Kidney epithelial cell (primary cell): ENCODE measurements around the gene ITGA4. TPM values are rescaled to one million over a fixed set of nuclear protein-coding genes. Genes with fewer than 3 reads are reported as not detected.

Source experiments
- DNase-seq: peaks from one replicate; pipeline ENCODE4 v3.0.0-alpha.2; 2010; ENCODE audit warnings: low read depth
- H3K27me3 ChIP-seq: 2 replicates; pipeline ENCODE4 v1.6.0; 2011; ENCODE audit warnings: low read length; ENCODE audit not compliant: control insufficient read depth, insufficient read depth
- H3K36me3 ChIP-seq: 2 replicates; pipeline ENCODE4 v1.5.1; 2011; ENCODE audit warnings: low read length; ENCODE audit not compliant: control insufficient read depth, insufficient read depth
- H3K4me3 ChIP-seq: 2 replicates; pipeline ENCODE4 v1.5.1; 2011; ENCODE audit warnings: low read depth, mild to moderate bottlenecking, control low read depth, low read length
- total RNA-seq: library from RNA; depleted of rRNA; stranded (reverse); fragments of >200 nt; gene quantifications from 2 replicates; pipeline ENCODE4 v1.2.3, GENCODE V29; 2015
- TF ChIP-seq, protein P1 (sequence below): IDR thresholded peaks from 2 replicates; pipeline ENCODE4 v1.5.1; 2011; ENCODE audit warnings: mild to moderate bottlenecking, moderate library complexity, low read length, control low read depth, inconsistent platforms; ENCODE audit not compliant: insufficient read depth, poor library complexity, severe bottlenecking

ITGA4 gene
- total RNA-seq, 1 donor from 2014 or later = 11.0 TPM

DNA sequence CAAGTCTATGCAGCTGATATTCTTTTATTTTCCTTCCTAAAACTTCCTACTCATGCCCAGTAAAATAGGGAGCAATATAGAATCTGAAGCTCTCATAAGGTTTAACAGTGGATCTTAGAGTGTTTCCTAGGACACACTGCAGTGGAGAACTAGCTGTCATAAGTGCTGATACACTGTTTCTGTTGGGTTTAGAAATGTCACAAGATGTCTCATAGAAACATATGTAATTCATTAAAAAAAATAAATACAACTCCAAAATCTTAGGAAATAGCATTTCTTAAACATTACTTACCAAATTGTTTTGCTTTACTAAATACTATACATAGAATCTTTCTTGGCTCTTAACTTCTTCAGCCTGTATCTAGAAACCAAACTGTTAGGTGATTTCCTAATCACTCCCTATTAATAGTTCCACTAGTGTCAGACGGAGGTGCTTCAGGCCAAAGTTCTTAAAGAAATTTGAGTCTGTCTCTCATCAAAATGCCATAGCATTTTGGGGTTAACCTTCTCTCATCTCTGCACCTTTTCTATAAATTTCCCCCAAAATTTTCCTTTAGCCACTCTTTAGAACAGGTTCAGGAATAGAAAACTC is 106.0 kb downstream of the ITGA4 start:
- no peaks in the 10 kb centered on the region for H3K36me3 ChIP-seq

DNA sequence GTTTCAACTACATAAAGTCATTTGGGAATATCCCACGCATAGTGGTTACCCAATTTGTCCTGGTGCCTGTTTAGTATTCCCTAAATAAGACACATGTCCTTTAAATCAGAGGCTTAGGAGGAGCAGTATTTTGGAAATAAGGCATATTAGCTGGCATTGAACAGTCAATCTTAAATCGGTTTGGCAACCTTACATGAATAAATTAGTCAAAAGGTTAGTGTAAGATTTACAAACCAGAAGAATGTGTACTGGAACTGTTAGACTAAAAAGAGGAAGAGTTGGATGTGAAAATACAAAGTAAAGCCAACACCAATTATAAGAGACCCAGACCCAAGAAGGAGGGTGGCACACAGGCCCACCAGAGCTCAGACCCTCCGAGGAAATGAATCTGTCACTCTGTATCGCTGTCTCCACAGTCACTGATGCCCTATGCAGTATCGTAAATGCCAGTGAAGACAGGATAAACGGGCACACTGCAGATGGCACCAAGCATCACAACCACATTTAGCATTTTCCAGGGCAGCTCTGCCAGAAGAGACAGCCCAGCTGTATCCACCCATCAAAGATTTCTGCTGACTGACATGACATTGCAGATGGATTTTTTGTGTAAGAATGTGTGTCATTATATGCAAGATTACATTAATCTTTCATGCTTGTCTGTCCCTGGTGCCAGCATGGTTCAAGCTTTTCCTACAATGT is 109.3 kb downstream of the ITGA4 start:
- TF ChIP-seq, protein P1, sequence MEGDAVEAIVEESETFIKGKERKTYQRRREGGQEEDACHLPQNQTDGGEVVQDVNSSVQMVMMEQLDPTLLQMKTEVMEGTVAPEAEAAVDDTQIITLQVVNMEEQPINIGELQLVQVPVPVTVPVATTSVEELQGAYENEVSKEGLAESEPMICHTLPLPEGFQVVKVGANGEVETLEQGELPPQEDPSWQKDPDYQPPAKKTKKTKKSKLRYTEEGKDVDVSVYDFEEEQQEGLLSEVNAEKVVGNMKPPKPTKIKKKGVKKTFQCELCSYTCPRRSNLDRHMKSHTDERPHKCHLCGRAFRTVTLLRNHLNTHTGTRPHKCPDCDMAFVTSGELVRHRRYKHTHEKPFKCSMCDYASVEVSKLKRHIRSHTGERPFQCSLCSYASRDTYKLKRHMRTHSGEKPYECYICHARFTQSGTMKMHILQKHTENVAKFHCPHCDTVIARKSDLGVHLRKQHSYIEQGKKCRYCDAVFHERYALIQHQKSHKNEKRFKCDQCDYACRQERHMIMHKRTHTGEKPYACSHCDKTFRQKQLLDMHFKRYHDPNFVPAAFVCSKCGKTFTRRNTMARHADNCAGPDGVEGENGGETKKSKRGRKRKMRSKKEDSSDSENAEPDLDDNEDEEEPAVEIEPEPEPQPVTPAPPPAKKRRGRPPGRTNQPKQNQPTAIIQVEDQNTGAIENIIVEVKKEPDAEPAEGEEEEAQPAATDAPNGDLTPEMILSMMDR = no peak
- no peaks in the 10 kb centered on the region for H3K36me3 ChIP-seq
- no peak for DNase-seq
- no peaks in the 10 kb centered on the region for H3K27me3 ChIP-seq
- H3K4me3 ChIP-seq = no peak overlapping the region

More for the DNA sequence above, 106.0 kb downstream of the ITGA4 start:
- DNase-seq = no peak
- H3K4me3 ChIP-seq = no peak overlapping the region
- no peaks in the 10 kb centered on the region for H3K27me3 ChIP-seq
- TF ChIP-seq, protein P1 = no peak

DNA sequence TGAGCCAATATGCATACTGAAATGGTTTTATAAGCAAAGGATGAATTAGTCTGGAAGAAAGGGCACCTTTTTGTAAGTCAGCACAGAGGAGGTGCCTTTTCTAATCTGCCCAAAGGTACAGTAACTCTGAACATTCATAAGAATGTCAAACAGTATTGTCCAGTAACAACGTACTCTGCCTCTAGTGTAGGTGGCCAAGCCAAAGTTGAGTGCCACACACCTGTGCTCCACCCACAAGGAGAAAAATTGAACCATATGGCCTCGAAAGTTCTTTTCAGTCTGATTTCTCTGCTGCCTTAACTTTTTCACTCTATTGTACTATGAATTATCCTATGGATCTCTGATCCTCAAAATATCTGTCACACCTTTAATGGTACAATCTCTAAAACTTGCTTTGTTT is 112.9 kb downstream of the ITGA4 start:
- no peak for DNase-seq
- Histone ChIP-seq H3K27me3 (no peaks in the 10 kb centered on the region), H3K36me3 (no peaks in the 10 kb centered on the region), H3K4me3 (no peak overlapping the region)
- TF ChIP-seq, protein P1 = no peak

DNA sequence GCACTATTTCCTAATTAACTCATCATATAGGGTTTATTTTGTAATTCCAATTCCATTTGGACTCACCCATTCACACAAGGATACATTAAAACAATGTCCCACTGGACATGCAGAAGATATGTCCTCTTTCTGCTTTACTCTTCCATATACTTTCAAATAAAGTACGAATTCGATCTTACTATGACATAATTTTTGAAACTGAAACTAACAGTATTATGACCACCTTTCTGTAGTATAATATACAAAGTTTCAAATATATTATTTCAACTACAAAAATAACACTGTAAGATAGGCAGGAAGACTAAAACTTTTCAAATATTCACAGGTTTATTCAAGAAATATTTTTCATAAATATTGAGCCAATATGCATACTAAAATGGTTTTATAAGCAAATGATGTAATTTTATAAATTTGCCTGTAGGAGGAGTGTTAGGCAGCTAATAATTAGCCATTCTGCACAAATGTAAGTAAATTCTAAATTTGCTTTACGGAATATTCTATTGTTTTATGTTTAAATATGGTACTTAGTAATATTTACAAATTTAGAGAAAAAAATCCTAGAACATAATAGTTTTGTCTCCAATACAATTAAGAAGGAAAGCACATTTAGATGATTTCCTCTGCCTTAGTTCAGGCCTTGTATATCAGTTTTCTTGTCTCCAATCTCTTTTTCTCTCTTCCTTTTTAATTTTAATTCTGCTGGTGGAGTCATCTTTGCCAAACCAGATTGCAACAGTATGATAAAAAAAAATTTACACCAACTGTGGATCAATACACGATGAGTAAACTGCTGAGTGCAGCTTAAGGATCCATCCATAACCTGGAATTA is 113.9 kb downstream of the ITGA4 start:
- no peak for DNase-seq
- H3K36me3 ChIP-seq = no peaks in the 10 kb centered on the region
- H3K4me3 ChIP-seq = no peak overlapping the region
- TF ChIP-seq, protein P1 = peak; percentile 24
- H3K27me3 ChIP-seq = no peaks in the 10 kb centered on the region

DNA sequence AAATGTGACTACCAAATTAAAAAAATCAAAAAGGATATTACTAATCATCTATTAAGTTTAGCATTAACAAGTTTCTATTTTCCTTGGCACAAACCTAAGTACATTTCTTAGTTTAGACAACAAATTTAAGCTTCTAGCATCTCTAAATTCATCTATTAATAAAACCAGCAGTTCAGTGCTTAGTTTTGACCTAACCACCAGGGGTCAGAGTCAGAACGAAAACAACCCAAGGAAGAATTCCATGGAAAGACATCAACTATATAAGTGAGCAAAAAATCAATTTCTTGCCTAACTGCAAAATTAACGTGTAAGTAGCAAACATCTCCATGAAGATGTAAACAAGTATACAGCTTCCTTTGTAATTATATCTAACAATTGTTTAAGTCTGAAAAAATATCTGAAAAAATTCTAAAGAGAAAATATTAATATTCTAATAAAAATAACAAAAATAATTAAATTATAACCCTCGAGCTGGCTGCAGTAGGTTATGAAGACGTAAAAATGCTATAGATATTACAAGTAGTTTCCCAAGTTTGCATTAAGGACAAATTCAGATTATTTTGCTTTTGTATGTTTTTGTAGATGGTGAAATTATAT is 116.1 kb downstream of the ITGA4 start:
- no peaks in the 10 kb centered on the region for H3K27me3 ChIP-seq
- DNase-seq = peak; percentile 14
- H3K4me3 ChIP-seq = no peak overlapping the region
- TF ChIP-seq, protein P1 = peak; percentile 58
- H3K36me3 ChIP-seq = no peaks in the 10 kb centered on the region
